OCI-LY1 (cell line): Measurements from ENCODE around the gene GOLPH3.

Experiments used
- EZH2 ChIP-seq: fragments of 200-600 bp; sonication (generic), shearing (Covaris generic); IDR thresholded peaks from 2 replicates; pipeline ENCODE4 v1.8.0; 2017; ENCODE audit warnings: borderline replicate concordance, mixed run types, mild to moderate bottlenecking, antibody characterized with exemption, low read length, moderate library complexity, mixed read lengths
- TF ChIP-seq, protein P1 (sequence below): fragments of 200-600 bp; sonication (generic), shearing (Covaris generic); IDR thresholded peaks from 2 replicates; pipeline ENCODE4 v1.5.1; 2017; ENCODE audit warnings: mild to moderate bottlenecking, antibody characterized with exemption, low read length, moderate library complexity, mixed read lengths

DNA sequence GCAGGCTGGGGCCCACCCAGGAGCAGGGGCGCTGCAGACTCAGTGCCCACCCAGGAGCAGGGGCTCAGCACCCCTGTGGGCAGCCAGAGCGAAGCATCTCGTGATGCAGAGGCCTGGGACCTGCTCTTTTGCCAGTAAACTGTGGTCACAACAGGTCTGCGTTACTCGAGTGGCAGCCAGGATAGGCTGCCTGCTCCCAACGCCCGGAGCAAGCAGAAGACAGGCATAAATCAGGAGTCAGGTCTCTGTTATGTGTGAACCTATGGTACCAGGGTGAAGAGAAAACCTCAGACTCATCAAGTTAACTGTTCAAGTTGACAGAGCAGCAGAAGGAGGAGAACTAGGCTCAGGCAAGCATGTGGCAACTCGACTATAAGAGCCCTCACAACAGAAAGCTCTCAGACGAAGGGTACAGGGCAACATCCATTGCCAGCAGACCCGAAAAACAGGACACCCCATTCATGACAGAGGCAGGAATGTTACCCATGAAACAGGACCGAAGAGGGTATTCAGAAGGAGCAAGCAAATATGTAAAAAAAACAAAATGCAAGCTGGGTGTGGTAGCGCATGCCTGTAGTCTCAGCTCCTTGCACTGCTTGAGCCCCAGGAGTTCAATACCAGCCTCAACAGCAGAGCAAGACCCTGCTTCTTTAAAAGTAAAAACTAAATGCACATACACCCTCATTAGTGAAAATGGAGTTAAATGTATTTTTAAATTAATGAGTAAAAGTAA, 71.7 kb downstream of the GOLPH3 start:
- TF ChIP-seq, protein P1, sequence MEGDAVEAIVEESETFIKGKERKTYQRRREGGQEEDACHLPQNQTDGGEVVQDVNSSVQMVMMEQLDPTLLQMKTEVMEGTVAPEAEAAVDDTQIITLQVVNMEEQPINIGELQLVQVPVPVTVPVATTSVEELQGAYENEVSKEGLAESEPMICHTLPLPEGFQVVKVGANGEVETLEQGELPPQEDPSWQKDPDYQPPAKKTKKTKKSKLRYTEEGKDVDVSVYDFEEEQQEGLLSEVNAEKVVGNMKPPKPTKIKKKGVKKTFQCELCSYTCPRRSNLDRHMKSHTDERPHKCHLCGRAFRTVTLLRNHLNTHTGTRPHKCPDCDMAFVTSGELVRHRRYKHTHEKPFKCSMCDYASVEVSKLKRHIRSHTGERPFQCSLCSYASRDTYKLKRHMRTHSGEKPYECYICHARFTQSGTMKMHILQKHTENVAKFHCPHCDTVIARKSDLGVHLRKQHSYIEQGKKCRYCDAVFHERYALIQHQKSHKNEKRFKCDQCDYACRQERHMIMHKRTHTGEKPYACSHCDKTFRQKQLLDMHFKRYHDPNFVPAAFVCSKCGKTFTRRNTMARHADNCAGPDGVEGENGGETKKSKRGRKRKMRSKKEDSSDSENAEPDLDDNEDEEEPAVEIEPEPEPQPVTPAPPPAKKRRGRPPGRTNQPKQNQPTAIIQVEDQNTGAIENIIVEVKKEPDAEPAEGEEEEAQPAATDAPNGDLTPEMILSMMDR: no peak
- TF ChIP-seq EZH2: no peak
